Kidney (tissue), 14 donors: Measurements from ENCODE around the gene PDE10A. TPM values are rescaled to one million over a fixed set of nuclear protein-coding genes. Genes with fewer than 3 reads are reported as not detected.

Experiments
- DNase-seq, 5 donors: peaks; one replicate each; pipeline ENCODE4 v3.0.0-alpha.2; 2013 to 2020
- FAIRE-seq: peaks from 2 replicates; lab custom pipeline; 2012; peaks lifted over from hg19 to GRCh38; lab: Jason Lieb, UNC
- H3K27ac ChIP-seq, 2 donors: one replicate each; pipeline ENCODE4 v1.7.0; 2013; ENCODE audit warnings: low read depth in 2 of 2, low read length in 2 of 2, inconsistent platforms in 1 of 2
- H3K27me3 ChIP-seq: one replicate; pipeline ENCODE4 v1.7.1; 2013; ENCODE audit warnings: low read length, inconsistent platforms; ENCODE audit not compliant: control insufficient read depth, insufficient read depth
- H3K36me3 ChIP-seq, 3 donors: one replicate each; pipeline versions ENCODE4 v1.7.0 to v1.7.1; 2013; ENCODE audit warnings: low read length in 3 of 3, control low read depth in 1 of 3, inconsistent platforms in 1 of 3; ENCODE audit not compliant: insufficient read depth in 3 of 3, control insufficient read depth in 2 of 3
- H3K4me1 ChIP-seq, 3 donors: one replicate each; pipeline versions ENCODE4 v1.7.0 to v1.7.1; 2013; ENCODE audit warnings: low read length in 3 of 3, inconsistent platforms in 1 of 3, low read depth in 1 of 3; ENCODE audit not compliant: control insufficient read depth in 2 of 3, insufficient read depth in 2 of 3
- H3K4me3 ChIP-seq, 3 donors: one replicate each; pipeline versions ENCODE4 v1.7.0 to v1.8.1; 2013; ENCODE audit warnings: low read length in 3 of 3, control low read depth in 1 of 3, inconsistent platforms in 1 of 3
- H3K9ac ChIP-seq, 3 donors: one replicate each; pipeline versions ENCODE4 v1.7.0 to v1.7.1; 2013; ENCODE audit warnings: low read length in 3 of 3, control low read depth in 1 of 3, inconsistent platforms in 1 of 3
- H3K9me3 ChIP-seq, 3 donors: one replicate each; pipeline versions ENCODE4 v1.7.0 to v1.7.1; 2013; ENCODE audit warnings: low read length in 3 of 3, control low read depth in 1 of 3, inconsistent platforms in 1 of 3; ENCODE audit not compliant: control insufficient read depth in 2 of 3, insufficient read depth in 1 of 3
- intact Hi-C: fragments of 100-400 bp; cut with DNase I; formaldehyde crosslinking; loops from one replicate; pipeline ENCODE4 v1.11.1; 2022
- polyA plus RNA-seq: library from polyadenylated mRNA; stranded (reverse); fragments of 350-450 nt; fragmentation: Illumina TruSeq; extraction: RNeasy Lipid Tissue Mini Kit (QIAGEN cat#74804); gene quantifications from one replicate; pipeline ENCODE4 v1.2.3, GENCODE V29; 2014; ENCODE audit warnings: low read depth, low replicate concordance; ENCODE audit not compliant: insufficient read depth
- total RNA-seq: library from RNA; stranded (reverse); fragmentation: NEBNext Ultra II Directional; extraction: Animal tissue kit (Norgen Biotek cat#: 25700); gene quantifications from one replicate; pipeline ENCODE4 v1.2.1, GENCODE V29; 2021
- TF ChIP-seq, protein P1 (sequence below): IDR thresholded peaks from 3 replicates; pipeline ENCODE4 v1.5.1; 2012; ENCODE audit warnings: mild to moderate bottlenecking, moderate library complexity, borderline replicate concordance; ENCODE audit not compliant: insufficient read depth; ENCODE audit errors: extremely low read depth
- donor health status: control.
- donor health status: control.
- donor health status: control.
- donor health status: control.
- donor health status: control.
- donor health status: DM: yes; HTN: yes; CAD: no.
- donor health status: Normal renal cell carcinoma (clear cell type).

Gene PDE10A
- total and polyA plus RNA-seq, 2 donors from 2014 or later: 4.8 to 23.1 TPM

- no peaks in the 10 kb centered on the region for H3K27me3 ChIP-seq
- H3K36me3 ChIP-seq: no peaks in the 10 kb centered on the region
- TF ChIP-seq, protein P1, sequence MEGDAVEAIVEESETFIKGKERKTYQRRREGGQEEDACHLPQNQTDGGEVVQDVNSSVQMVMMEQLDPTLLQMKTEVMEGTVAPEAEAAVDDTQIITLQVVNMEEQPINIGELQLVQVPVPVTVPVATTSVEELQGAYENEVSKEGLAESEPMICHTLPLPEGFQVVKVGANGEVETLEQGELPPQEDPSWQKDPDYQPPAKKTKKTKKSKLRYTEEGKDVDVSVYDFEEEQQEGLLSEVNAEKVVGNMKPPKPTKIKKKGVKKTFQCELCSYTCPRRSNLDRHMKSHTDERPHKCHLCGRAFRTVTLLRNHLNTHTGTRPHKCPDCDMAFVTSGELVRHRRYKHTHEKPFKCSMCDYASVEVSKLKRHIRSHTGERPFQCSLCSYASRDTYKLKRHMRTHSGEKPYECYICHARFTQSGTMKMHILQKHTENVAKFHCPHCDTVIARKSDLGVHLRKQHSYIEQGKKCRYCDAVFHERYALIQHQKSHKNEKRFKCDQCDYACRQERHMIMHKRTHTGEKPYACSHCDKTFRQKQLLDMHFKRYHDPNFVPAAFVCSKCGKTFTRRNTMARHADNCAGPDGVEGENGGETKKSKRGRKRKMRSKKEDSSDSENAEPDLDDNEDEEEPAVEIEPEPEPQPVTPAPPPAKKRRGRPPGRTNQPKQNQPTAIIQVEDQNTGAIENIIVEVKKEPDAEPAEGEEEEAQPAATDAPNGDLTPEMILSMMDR: no peak
- DNase-seq (no peak), FAIRE-seq (no peak)
- H3K9ac ChIP-seq: peak overlapping the region in 1 of 3 donors; percentile 9
- no peaks in the 10 kb centered on the region for H3K9me3 ChIP-seq
- intact Hi-C loops: no loop called here
- H3K4me3 ChIP-seq: no peak overlapping the region
- H3K4me1 ChIP-seq: peaks cover 0 to 7% (median 0%) of the 10 kb centered on the region in 3 donors
- no peak overlapping the region for H3K27ac ChIP-seq
These were observed 63.2 kb downstream of the PDE10A start for GRCh38 chr6:165599596-165600487.

DNA sequence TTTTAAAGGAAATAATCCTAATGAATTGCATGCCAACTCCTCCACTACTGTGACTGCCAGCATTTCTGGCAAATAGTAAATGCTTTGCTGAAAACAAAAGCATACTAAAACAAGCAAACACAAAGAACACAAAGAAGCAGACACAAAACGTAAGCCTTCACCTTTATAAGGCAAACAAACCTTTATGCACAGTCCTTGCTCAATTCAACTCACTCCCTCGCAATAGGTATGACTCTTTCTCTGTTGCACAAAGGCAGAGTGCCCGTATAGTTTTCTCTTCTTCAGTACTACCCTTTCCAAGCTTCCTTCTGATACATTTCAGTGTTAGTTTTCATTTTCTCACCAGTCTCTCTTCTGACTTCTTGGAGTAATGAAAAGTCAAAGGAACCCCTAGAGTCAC is 63.9 kb downstream of the PDE10A start:
- Histone ChIP-seq H3K4me1 (peaks cover 0 to 7% (median 0%) of the 10 kb centered on the region in 3 donors), H3K9ac (no peak overlapping the region), H3K4me3 (no peak overlapping the region), H3K27me3 (no peaks in the 10 kb centered on the region), H3K36me3 (no peaks in the 10 kb centered on the region), H3K27ac (no peak overlapping the region), H3K9me3 (no peaks in the 10 kb centered on the region)
- DNase-seq (no peak), FAIRE-seq (no peak)
- intact Hi-C loops: no loop called here
- TF ChIP-seq, protein P1: no peak

DNA sequence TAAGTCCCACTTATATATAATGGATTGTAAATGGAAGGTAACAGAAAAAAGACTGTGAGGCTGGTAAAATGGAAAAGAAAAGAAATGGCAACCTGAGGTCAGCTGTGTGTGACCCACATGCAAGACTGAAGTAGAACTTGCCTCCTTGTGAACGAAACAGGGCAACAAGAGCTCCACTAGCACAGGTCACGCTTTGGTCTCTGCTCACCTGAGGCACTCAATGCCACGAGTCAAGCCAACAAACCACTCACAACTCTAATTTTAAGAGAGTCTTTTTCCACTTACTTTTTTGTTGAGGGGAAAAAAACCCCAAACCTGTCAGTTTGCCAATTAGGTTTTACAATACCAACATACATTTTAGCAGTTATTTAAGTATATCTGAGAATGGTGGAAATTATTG is 65.2 kb downstream of the PDE10A start:
- Histone ChIP-seq H3K4me3 (no peak overlapping the region), H3K9ac (no peak overlapping the region), H3K4me1 (peaks cover 0 to 7% (median 0%) of the 10 kb centered on the region in 3 donors), H3K36me3 (no peaks in the 10 kb centered on the region), H3K27ac (no peak overlapping the region), H3K9me3 (peaks cover 0 to 5% (median 0%) of the 10 kb centered on the region in 3 donors), H3K27me3 (no peaks in the 10 kb centered on the region)
- TF ChIP-seq, protein P1: no peak
- DNase-seq (no peak), FAIRE-seq (no peak)
- intact Hi-C loops: no loop called here
